ENCODE measurements around the gene ACSL6.

- TF ChIP-seq CTCF (IDR thresholded peaks at IDR 0.05; ENCODE audit: low read depth, low read length, poor library complexity, severe bottlenecking): no peak
- TF ChIP-seq EZH2phosphoT487 (IDR thresholded peaks at IDR 0.05; ENCODE audit: borderline replicate concordance, low read length): no peak
Measured at GRCh38 chr5:132059696-132060500, 48.4 kb upstream of the ACSL6 start.
